H4 (cell line): Measurements from ENCODE around the gene TAF7. TPM values are rescaled to one million over a fixed set of nuclear protein-coding genes. Genes with fewer than 3 reads are reported as not detected.
"Not testable (repeated sequence)": the region's sequence is repeated elsewhere in the genome, so short reads cannot be mapped to it uniquely, and the experiment has no call there.

Experiments
- DNase-seq: peaks from one replicate; pipeline ENCODE4 v3.0.0-alpha.2; 2015; ENCODE audit warnings: low spot score
- total RNA-seq: library from RNA; depleted of rRNA; stranded (reverse); fragments of >200 nt; shearing (Covaris generic); gene quantifications from 2 replicates; pipeline ENCODE4 v1.2.3, GENCODE V29; 2014; rRNA removed

TAF7 gene
- total RNA-seq, 1 experiment from 2014 or later, result 74.8 TPM

DNA sequence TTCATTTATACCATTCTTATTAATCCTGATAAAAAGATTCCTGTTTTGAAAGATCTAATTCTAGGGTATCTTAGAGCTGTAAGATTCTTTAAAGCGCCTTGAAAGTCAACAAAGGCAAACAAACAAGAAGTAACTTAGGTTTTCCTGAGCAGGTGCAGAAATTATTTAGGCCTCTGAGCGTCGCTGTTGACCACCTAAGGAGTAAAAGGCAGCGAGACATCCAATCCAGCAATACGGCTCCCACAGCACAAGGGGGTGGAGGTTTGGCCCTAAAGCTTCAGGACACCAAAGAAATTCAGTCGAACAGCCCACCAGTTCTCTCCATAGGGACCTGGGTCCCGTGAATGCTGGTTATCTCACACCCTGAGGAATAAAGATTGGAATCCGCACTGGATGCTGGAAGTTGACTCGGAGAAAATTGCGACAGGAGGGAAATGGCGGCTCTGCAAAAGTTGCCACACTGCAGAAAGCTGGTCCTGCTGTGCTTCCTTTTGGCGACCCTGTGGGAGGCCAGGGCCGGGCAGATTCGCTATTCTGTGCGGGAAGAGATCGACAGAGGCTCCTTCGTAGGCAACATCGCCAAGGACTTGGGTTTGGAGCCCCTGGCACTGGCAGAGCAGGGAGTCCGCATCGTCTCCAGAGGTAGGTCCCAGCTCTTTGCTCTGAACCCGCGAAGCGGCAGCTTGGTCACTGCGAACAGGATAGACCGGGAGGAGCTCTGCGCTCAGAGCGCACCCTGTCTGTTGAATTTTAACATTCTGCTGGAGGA, 18.1 kb upstream of the TAF7 start, which contains the start of gene PCDHGA2:
Gene PCDHGA2 (plus strand): TSS at position 223 of the 769 bp plus-strand sequence.
- DNase-seq, result peak; percentile 36

DNA sequence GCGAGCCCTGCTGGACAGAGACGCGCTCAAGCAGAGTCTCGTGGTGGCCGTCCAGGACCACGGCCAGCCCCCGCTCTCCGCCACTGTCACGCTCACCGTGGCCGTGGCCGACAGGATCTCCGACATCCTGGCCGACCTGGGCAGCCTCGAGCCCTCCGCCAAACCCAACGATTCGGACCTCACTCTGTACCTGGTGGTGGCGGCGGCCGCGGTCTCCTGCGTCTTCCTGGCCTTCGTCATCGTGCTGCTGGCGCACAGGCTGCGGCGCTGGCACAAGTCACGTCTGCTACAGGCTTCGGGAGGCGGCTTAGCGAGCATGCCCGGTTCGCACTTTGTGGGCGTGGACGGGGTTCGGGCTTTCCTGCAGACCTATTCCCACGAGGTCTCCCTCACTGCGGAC, 12.0 kb upstream of the TAF7 start:
- not testable (repeated sequence) for DNase-seq

DNA sequence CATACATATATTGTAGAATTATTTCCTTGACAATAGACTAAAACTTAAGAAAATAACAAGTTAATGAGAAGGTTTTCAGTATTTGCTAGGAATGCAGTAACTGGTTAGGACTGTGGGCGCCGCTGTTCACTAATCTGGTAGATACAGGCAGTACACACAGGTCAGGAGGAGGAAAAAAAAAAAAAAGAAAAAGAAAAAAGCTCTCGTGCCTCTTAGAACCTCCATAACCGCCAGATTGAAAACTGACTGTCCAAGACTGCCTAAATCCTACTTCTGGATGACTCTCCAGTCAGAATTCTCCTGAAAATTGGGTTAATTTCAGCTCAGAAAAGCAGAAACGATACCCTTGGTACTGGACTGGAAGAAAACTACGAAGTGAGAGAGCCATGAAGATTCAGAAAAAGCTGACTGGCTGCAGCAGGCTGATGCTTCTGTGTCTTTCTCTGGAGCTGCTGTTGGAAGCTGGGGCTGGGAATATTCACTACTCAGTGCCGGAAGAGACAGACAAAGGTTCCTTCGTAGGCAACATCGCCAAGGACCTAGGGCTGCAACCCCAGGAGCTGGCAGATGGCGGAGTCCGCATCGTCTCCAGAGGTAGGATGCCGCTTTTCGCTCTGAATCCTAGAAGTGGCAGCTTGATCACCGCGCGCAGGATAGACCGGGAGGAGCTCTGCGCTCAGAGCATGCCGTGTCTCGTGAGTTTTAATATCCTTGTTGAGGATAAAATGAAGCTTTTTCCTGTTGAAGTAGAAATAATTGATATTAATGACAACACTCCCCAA, 9.9 kb upstream of the TAF7 start, which contains the start of gene PCDHGA1:
Gene PCDHGA1 (plus strand): TSS at position 216 of the 782 bp plus-strand sequence.
- no peak for DNase-seq

DNA sequence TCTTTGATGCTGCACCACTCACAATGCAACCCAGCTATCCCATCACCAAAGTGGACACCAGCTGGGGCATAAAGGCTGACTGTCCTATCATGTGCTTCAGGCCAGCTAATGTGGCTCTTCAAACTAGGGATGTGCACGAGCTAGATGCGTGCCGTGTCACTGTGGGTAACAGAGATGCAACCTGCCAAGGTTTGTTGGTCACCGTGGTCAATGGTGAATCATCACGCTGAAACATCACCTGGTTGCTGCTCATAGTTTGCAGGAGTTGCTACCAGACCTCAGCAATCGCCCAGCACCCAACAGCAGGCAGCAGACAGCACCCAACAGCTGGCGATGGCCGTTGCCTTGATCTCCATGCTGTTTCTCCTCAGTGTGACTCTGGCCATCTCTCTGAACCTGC, 7.6 kb upstream of the TAF7 start:
- no peak for DNase-seq

DNA sequence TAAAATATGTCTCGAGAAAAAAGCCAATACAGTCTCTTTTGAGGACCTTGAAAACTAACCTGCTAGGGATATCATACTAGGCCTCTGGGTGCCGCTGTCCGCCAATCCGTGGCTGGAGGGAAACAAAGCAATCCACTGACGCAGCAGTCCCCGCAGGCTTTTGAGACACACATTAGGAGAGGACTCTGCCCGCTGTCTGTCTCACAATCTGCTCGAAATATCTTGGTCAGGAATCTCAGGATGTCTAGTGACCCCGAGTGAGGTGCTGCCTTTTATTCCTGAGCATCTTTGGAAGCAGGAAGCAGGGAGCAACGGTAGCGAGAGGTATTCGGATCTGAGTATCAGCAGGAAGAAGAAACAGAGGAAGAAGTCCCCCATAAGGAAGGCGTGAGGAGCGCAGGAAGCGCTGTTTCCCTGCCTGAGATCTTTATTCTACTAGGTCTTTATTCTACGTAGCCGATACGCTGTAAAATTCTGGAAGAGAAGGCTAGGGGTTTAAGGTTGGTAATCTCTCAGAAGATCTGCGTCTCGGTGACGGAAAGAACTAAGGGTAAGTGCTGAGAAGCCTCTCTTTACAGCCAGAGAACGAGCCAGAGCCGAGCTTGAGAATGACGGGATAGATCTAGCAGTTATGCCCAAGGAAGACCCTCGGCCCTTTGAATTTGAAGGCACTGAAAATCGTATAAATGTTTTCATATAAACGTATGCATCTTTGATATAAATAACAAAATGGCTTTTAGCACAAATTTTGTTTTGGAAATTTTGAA, 5.7 kb upstream of the TAF7 start:
- DNase-seq, result peak; percentile 62

DNA sequence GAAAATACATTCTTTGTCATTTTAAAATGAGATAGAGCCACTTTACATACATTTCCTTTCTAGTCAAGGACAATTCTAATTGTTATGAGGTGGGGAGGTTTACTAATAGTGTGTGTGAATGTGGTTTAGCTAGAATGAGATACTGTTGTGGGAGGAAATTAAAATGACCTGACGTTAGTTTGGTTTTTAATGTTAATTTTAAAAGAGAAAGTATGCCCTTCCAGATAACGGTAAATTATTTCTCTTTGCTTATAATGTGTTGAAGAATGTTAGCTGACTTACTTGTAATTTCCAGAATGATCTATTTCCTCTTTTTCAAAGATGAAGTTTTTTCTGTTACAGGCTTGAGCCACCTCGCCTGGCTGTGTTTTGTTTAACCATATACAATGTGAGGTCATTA, 1.7 kb upstream of the TAF7 start:
- no peak for DNase-seq

DNA sequence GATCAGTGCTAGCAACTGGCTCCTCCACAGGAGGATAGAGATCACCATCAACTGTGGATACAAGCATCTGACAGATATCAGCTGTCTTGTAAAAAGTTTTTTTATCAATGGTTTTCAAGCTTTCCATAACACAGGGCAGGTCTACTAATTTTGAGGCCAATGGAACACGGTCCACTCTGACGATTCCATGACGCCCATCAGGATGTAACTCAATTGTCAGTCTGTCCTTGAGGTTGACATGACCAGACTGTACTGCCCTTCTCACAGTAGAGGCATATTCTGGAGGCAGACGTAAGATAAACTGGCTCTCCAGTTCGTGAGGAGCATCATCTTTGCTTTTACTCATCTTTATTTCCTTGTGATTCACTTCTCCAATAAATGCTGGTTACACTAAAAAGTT, 885 bp downstream of the TAF7 start:
- DNase-seq, result no peak

DNA sequence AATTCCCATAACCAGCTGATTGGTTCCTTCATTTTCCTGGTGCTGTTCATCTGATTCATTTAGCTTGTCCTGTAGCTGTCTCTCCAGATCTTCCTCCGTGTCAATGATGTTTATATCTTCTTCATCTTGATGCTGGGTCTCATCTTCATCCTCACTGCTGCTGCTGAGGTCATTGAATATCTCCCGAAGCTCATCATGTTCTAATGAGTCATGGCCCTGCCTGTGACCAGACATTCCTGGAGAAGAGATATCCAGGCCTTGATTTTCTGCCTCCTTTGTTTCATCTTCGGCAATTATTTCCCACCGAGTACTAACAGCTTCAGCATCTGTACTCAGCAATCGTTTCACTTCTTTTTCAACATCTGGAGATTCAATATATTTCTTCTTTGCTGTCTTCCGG, 1.4 kb downstream of the TAF7 start:
- DNase-seq, result no peak

DNA sequence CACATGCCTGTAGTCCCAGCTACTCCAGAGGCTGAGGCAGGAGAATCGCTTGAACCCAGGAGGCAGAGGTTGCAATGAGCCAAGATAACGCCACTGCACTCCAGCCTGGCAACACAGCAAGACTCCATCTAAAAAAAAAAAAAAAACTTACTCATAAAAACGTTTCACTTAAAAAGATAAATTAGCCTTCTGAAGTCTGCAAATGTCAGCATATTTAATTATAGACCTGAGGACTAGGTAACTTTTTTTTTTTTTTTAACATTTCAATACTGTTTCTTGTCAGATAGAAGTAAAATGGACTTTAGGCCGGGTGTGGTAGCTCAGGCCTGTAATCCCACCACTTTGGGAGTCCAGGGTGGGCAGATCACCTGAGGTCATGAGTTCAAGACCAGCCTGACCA, 3.6 kb downstream of the TAF7 start:
- not testable (repeated sequence) for DNase-seq

DNA sequence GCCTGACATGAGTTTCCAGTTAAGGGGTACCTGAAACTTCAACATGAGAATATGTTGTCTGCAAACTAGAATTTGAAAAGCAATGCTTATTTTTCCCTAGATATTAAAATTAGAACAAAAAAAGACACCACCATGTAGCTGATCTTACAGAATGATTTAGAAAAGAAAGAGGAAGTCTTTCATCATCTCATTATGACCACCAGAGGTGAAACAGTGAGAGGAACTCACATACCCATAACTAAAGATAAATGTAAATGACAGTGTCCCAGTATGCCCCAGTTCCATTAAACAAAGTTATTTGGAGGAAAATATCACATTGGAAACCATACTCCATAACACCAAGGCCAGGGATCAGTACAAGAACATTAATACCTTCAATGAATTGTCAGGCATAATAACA, 6.9 kb downstream of the TAF7 start:
- DNase-seq, result no peak

DNA sequence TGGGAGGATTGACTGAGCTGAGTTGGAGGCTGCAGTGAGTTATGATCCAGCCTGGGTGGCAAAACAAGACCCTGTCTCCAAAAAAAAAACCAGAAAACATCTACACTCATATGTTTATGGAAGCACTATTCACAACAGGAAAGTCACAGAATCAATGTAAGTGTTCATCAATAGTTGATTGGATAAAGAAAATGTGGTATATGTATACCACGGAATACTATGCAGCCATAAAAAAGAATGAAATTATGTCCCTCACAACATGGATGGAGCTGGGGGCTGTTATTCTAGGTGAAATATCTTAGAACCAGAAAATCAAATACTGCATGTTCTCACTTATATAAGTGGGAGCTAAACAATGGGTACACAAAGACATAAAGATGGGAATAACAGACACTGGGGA, 14.0 kb downstream of the TAF7 start:
- DNase-seq, result no peak

DNA sequence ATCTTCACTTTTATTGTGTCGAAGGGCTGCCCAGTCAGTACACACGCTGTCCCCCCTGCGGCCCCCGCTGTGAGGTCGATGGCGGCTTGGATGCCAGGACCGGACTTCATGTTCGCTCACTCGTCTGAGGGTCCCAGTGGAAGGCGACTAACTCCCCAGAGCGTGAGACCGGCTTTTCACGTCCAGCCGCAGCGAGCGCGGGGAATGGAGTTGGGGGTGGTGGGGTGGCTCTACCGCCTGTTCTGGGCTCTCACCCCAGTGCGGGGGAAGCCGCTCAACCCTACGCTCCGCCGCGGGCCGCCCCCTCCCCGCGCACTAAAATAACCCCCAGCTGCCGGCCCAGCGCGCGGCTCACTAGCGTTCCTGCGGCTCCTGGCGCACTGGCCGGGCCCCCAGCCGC, 16.8 kb downstream of the TAF7 start, which contains the start of gene SLC25A2:
Gene SLC25A2 (minus strand): TSS at position 294 of the 400 bp plus-strand sequence. CDS start 184 bp downstream, at position 110.
- DNase-seq, result no peak

DNA sequence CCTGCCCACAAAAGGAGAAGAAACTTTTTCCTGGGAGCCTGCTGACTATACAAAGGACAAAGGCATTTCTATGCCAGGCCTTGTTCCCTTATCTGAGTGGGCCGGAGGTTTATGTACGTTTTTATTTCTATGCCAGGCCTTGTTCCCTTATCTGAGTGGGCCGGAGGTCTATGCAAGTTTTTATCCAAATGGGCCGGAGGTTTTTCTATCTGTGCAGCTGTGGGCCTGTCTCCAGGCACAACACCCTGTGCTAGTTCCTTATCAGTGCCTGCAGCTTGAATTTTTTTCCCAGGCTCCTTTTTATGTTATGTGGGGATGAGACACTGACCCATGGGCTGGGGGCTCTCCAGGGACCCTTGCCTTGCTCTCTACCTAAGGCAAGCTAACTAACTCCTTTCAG, 22.2 kb downstream of the TAF7 start:
- DNase-seq, result no peak

DNA sequence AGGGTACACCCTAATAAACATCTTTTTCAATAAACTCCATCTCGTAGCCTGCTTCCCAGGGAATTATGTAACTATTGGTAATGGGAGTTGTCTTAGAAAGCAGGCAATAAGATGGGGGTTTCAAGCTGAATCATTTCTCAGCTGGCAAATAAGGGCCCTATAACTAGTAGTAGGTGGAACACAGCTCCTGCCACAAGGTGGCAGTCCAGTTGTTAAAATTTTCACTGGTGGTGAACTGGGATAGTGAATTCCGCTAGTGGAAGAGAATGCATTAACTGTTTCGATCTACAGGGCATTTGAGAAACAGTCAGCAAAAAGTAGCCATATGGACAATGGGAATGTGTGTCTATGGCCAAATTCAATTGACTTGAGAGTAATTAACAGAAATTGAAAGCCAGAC, 47.7 kb downstream of the TAF7 start:
- no peak for DNase-seq

DNA sequence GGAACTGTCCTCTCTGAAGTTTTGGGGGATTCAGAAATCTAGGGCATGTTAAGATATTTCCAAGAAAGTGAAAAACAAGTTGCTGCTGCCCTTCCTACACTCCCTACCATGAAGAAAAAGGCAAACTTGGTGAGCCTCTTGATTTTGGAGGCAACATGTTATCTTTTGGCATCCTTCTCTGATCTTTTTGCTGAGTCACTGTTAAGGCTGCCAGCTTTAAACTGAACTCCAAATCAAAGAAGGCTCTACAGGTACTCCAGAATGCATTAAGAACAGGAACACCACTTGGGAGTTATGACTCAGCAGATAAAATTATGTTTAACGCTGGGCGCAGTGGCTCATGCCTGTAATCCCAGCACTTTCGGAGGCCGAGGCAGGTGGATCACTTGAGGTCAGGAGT, 51.4 kb downstream of the TAF7 start:
- DNase-seq, result no peak

Other genes starting within 250 kb of the TAF7 start
- gene PCDHB2, start 226.2 kb downstream of the TAF7 start, total RNA-seq, result 15.0 and 26.2 TPM in 2 replicates
- gene PCDHB3, start 220.3 kb downstream of the TAF7 start, total RNA-seq, result 0.21 TPM in 2 replicates
- 0.21 TPM in 1 of 2 replicates, not detected in the other for gene PCDHB4, start 199.0 kb downstream of the TAF7 start, total RNA-seq
- 1.0 and 1.2 TPM in 2 replicates for gene PCDHB5, start 185.6 kb downstream of the TAF7 start, total RNA-seq
- gene PCDHB6, start 170.7 kb downstream of the TAF7 start, total RNA-seq, result 3.6 and 4.1 TPM in 2 replicates
- gene PCDHB7, start 148.1 kb downstream of the TAF7 start, total RNA-seq, result 5.1 and 6.9 TPM in 2 replicates
- gene PCDHB8, start 143.0 kb downstream of the TAF7 start, total RNA-seq, result 12.4 and 12.7 TPM in 2 replicates
- 3.3 and 3.7 TPM in 2 replicates for gene PCDHB16, start 138.4 kb downstream of the TAF7 start, total RNA-seq
- 10.0 and 11.9 TPM in 2 replicates for gene PCDHB9, start 133.6 kb downstream of the TAF7 start, total RNA-seq
- 2.9 and 4.5 TPM in 2 replicates for gene PCDHB10, start 128.4 kb downstream of the TAF7 start, total RNA-seq
- gene PCDHB11, start 121.2 kb downstream of the TAF7 start, total RNA-seq, result 4.5 and 5.6 TPM in 2 replicates
- 5.2 and 5.6 TPM in 2 replicates for gene PCDHB12, start 112.1 kb downstream of the TAF7 start, total RNA-seq
- gene PCDHB13, start 106.9 kb downstream of the TAF7 start, total RNA-seq, result 1.2 and 2.0 TPM in 2 replicates
- 5.6 and 6.2 TPM in 2 replicates for gene PCDHB14, start 97.4 kb downstream of the TAF7 start, total RNA-seq
- gene PCDHB15, start 75.4 kb downstream of the TAF7 start, total RNA-seq, result 0.16 and 2.1 TPM in 2 replicates
- gene SLC25A2, start 16.7 kb downstream of the TAF7 start, total RNA-seq, result not detected in 2 replicates
- gene PCDHGA1, start 9.7 kb upstream of the TAF7 start, total RNA-seq, result 0.51 and 1.6 TPM in 2 replicates
- 0.99 and 1.6 TPM in 2 replicates for gene PCDHGA2, start 18.0 kb upstream of the TAF7 start, total RNA-seq
- gene PCDHGA3, start 23.0 kb upstream of the TAF7 start, total RNA-seq, result 10.3 and 11.5 TPM in 2 replicates
- gene PCDHGB1, start 29.3 kb upstream of the TAF7 start, total RNA-seq, result 0.43 and 3.1 TPM in 2 replicates
- 0.74 and 0.97 TPM in 2 replicates for gene PCDHGA4, start 34.2 kb upstream of the TAF7 start, total RNA-seq
- gene PCDHGB2, start 39.2 kb upstream of the TAF7 start, total RNA-seq, result 1.6 and 1.9 TPM in 2 replicates
- 0.49 and 0.50 TPM in 2 replicates for gene PCDHGA5, start 43.4 kb upstream of the TAF7 start, total RNA-seq
- 0.87 and 1.2 TPM in 2 replicates for gene PCDHGB3, start 49.5 kb upstream of the TAF7 start, total RNA-seq
- 0.97 and 1.5 TPM in 2 replicates for gene PCDHGA6, start 53.1 kb upstream of the TAF7 start, total RNA-seq
- gene PCDHGA7, start 62.0 kb upstream of the TAF7 start, total RNA-seq, result 0.27 and 0.29 TPM in 2 replicates
- gene PCDHGB4, start 66.9 kb upstream of the TAF7 start, total RNA-seq, result 0.16 and 0.21 TPM in 2 replicates
- gene PCDHGA8, start 71.8 kb upstream of the TAF7 start, total RNA-seq, result 0.39 and 0.74 TPM in 2 replicates
- gene PCDHGB5, start 77.2 kb upstream of the TAF7 start, total RNA-seq, result 0.04 and 0.43 TPM in 2 replicates
- 1.1 and 1.8 TPM in 2 replicates for gene PCDHGA9, start 82.0 kb upstream of the TAF7 start, total RNA-seq
- gene PCDHGB6, start 87.2 kb upstream of the TAF7 start, total RNA-seq, result 0.02 and 0.33 TPM in 2 replicates
- 1.4 and 1.9 TPM in 2 replicates for gene PCDHGA10, start 92.2 kb upstream of the TAF7 start, total RNA-seq
- 0.58 and 1.4 TPM in 2 replicates for gene PCDHGB7, start 96.9 kb upstream of the TAF7 start, total RNA-seq
- 0.66 and 1.3 TPM in 2 replicates for gene PCDHGA11, start 100.3 kb upstream of the TAF7 start, total RNA-seq
- 0.14 and 0.76 TPM in 2 replicates for gene PCDHGA12, start 109.7 kb upstream of the TAF7 start, total RNA-seq
- 50.8 and 61.5 TPM in 2 replicates for gene PCDHGC3, start 155.2 kb upstream of the TAF7 start, total RNA-seq
- 0.10 TPM in 1 of 2 replicates, not detected in the other for gene PCDHGC4, start 164.2 kb upstream of the TAF7 start, total RNA-seq
- gene PCDHGC5, start 168.3 kb upstream of the TAF7 start, total RNA-seq, result 0.06 and 0.18 TPM in 2 replicates